ENCODE data around the gene SLC2A9.
"Not testable (repeated sequence)": the region's sequence is repeated elsewhere in the genome, so short reads cannot be mapped to it uniquely, and the experiment has no call there.

Gene SLC2A9

DNA sequence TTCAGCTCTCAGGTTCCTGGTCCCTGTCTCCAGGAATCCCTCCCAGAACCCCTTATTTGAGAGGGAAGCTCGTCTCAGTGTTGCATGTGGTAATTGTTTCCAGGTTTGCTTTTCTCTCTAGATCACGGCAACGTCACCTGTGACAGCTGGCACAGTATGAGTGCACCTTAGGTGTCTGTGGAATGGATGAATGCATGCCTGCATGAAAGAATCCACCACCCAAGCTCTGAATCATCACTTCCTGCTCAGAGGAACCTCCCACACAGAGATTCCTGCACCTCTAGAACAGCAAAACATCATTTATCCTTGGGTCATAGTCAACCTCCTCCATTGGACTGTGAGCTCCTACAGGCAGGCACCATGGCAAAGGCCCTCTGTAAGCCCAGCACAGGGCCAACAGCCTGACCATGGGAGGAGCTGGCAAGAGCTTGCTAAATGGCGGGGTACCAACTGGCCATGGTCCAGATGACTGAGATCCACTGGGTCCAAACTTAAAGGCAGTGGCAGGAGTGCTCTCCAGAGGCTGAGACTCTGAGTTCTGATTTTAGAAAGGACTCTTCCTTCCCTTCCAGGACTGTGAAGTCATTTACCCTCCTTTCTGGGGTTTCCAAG, 116.2 kb downstream of the SLC2A9 start:
- no peaks in the 10 kb centered on the region for H3F3A ChIP-seq (ENCODE audit: low read depth)
- TF ChIP-seq EZH2phosphoT487 (IDR thresholded peaks at IDR 0.05; ENCODE audit: borderline replicate concordance): no peak
- TF ChIP-seq, protein P1, sequence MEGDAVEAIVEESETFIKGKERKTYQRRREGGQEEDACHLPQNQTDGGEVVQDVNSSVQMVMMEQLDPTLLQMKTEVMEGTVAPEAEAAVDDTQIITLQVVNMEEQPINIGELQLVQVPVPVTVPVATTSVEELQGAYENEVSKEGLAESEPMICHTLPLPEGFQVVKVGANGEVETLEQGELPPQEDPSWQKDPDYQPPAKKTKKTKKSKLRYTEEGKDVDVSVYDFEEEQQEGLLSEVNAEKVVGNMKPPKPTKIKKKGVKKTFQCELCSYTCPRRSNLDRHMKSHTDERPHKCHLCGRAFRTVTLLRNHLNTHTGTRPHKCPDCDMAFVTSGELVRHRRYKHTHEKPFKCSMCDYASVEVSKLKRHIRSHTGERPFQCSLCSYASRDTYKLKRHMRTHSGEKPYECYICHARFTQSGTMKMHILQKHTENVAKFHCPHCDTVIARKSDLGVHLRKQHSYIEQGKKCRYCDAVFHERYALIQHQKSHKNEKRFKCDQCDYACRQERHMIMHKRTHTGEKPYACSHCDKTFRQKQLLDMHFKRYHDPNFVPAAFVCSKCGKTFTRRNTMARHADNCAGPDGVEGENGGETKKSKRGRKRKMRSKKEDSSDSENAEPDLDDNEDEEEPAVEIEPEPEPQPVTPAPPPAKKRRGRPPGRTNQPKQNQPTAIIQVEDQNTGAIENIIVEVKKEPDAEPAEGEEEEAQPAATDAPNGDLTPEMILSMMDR (conservative IDR thresholded peaks at IDR 0.05; ENCODE audit: low read length): no peak
- H3K36me3 ChIP-seq (ENCODE audit: insufficient read depth, low read length): no peaks in the 10 kb centered on the region
- H3K27me3 ChIP-seq (ENCODE audit: insufficient read depth, low read length, poor library complexity, severe bottlenecking): no peaks in the 10 kb centered on the region
- no peak overlapping the region for H3K9ac ChIP-seq (ENCODE audit: low read depth, low read length, poor library complexity, severe bottlenecking)
- no peaks in the 10 kb centered on the region for H3K9me2 ChIP-seq (replicated peaks; ENCODE audit: low read depth, low read length)
- no peaks in the 10 kb centered on the region for H3K4me1 ChIP-seq (ENCODE audit: insufficient read depth, low read length, poor library complexity, severe bottlenecking)
- H3K9me3 ChIP-seq (ENCODE audit: insufficient read depth, low read depth, low read length): no peaks in the 10 kb centered on the region
- H3K79me2 ChIP-seq (ENCODE audit: insufficient read depth, low read length): no peaks in the 10 kb centered on the region
- no peaks in the 10 kb centered on the region for H4K20me1 ChIP-seq (ENCODE audit: insufficient read depth, low read length, poor library complexity, severe bottlenecking)
- no peak overlapping the region for H3K4me3 ChIP-seq (ENCODE audit: low read length, poor library complexity, severe bottlenecking)
- H3K4me2 ChIP-seq (ENCODE audit: low read depth, low read length, poor library complexity, severe bottlenecking): no peak overlapping the region
- no peak overlapping the region for H2AFZ ChIP-seq (ENCODE audit: low read length)

DNA sequence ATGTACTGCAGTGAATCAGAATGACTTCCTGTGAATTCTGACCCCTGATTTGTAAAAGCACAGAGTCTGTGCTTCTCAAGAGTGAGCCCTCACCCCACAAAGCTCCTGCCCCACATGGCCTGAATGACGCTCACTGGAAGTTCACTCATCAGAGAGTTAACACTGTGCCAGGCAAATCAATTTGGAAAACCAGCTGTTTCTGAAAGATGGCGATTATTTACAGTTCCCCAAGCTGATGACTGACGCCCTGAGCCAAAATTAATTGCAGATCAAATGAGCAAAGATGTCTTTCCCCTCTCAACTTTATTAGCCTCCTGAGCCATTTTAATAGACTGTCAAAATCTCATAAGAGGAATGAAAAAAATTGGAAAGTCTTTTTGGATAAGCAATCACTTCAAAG, 118.0 kb downstream of the SLC2A9 start:
- Histone ChIP-seq H3K4me2 (ENCODE audit: low read depth, low read length, poor library complexity, severe bottlenecking) (no peak overlapping the region), H2AFZ (ENCODE audit: low read length) (no peak overlapping the region), H3K4me3 (ENCODE audit: low read length, poor library complexity, severe bottlenecking) (no peak overlapping the region), H3K9ac (ENCODE audit: low read depth, low read length, poor library complexity, severe bottlenecking) (no peak overlapping the region), H4K20me1 (ENCODE audit: insufficient read depth, low read length, poor library complexity, severe bottlenecking) (no peaks in the 10 kb centered on the region), H3K9me3 (ENCODE audit: insufficient read depth, low read depth, low read length) (no peaks in the 10 kb centered on the region), H3K27me3 (ENCODE audit: insufficient read depth, low read length, poor library complexity, severe bottlenecking) (no peaks in the 10 kb centered on the region), H3K36me3 (ENCODE audit: insufficient read depth, low read length) (no peaks in the 10 kb centered on the region), H3F3A (ENCODE audit: low read depth) (no peaks in the 10 kb centered on the region), H3K9me2 (replicated peaks; ENCODE audit: low read depth, low read length) (no peaks in the 10 kb centered on the region), H3K79me2 (ENCODE audit: insufficient read depth, low read length) (no peaks in the 10 kb centered on the region), H3K4me1 (ENCODE audit: insufficient read depth, low read length, poor library complexity, severe bottlenecking) (no peaks in the 10 kb centered on the region)
- TF ChIP-seq, protein P1 (conservative IDR thresholded peaks at IDR 0.05; ENCODE audit: low read length): no peak
- no peak for TF ChIP-seq EZH2phosphoT487 (IDR thresholded peaks at IDR 0.05; ENCODE audit: borderline replicate concordance)

DNA sequence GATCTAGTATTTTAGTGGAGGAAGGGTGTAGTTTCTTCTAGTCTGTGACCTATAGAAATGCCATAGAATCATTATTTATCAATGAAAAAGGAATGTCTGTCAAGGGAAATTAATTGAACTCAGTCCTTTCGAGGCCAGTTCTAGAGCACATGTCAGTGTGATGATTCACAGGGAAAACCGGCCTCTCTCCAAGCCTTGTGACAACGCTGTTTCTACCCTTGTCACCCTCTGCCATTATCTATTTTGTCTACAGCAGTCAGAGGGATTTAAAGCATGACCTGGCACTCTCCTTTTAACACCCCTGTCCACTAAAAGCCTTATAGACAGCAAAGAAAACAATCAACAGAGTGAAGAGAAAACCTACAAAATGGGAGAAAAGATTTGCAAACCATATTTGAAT, 120.0 kb downstream of the SLC2A9 start:
- no peaks in the 10 kb centered on the region for H3K4me1 ChIP-seq (ENCODE audit: insufficient read depth, low read length, poor library complexity, severe bottlenecking)
- no peaks in the 10 kb centered on the region for H3F3A ChIP-seq (ENCODE audit: low read depth)
- no peaks in the 10 kb centered on the region for H3K36me3 ChIP-seq (ENCODE audit: insufficient read depth, low read length)
- H3K79me2 ChIP-seq (ENCODE audit: insufficient read depth, low read length): no peaks in the 10 kb centered on the region
- no peaks in the 10 kb centered on the region for H3K9me3 ChIP-seq (ENCODE audit: insufficient read depth, low read depth, low read length)
- no peak overlapping the region for H3K4me3 ChIP-seq (ENCODE audit: low read length, poor library complexity, severe bottlenecking)
- no peaks in the 10 kb centered on the region for H3K27me3 ChIP-seq (ENCODE audit: insufficient read depth, low read length, poor library complexity, severe bottlenecking)
- no peak overlapping the region for H2AFZ ChIP-seq (ENCODE audit: low read length)
- no peak overlapping the region for H3K4me2 ChIP-seq (ENCODE audit: low read depth, low read length, poor library complexity, severe bottlenecking)
- H4K20me1 ChIP-seq (ENCODE audit: insufficient read depth, low read length, poor library complexity, severe bottlenecking): no peaks in the 10 kb centered on the region
- no peaks in the 10 kb centered on the region for H3K9me2 ChIP-seq (replicated peaks; ENCODE audit: low read depth, low read length)
- no peak overlapping the region for H3K9ac ChIP-seq (ENCODE audit: low read depth, low read length, poor library complexity, severe bottlenecking)
- TF ChIP-seq EZH2phosphoT487 (IDR thresholded peaks at IDR 0.05; ENCODE audit: borderline replicate concordance): no peak
- TF ChIP-seq, protein P1 (conservative IDR thresholded peaks at IDR 0.05; ENCODE audit: low read length): no peak

DNA sequence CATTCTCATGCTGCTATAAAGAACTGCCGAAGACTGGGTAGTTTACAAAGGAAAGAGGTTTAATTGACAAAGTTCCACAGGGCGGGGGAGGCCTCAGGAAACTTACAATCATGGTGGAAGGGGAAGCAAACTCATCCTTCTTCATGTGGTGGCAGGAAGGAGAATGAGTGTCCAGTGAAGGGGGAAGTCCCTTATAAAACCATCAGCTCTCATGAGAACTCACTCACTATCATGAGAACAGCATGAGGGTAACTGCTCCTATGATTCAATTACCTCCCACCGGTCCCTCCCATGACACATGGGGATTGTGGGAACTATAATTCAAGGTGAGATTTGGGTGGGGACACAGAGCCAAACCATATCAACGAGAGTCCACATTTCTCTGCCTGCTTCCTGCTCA, 120.7 kb downstream of the SLC2A9 start:
- not testable (repeated sequence) for H3F3A ChIP-seq (ENCODE audit: low read depth); H3K36me3 ChIP-seq (ENCODE audit: insufficient read depth, low read length); H3K9me2 ChIP-seq (replicated peaks; ENCODE audit: low read depth, low read length); H2AFZ ChIP-seq (ENCODE audit: low read length); H3K4me1 ChIP-seq (ENCODE audit: insufficient read depth, low read length, poor library complexity, severe bottlenecking); H3K9ac ChIP-seq (ENCODE audit: low read depth, low read length, poor library complexity, severe bottlenecking); H4K20me1 ChIP-seq (ENCODE audit: insufficient read depth, low read length, poor library complexity, severe bottlenecking); H3K4me3 ChIP-seq (ENCODE audit: low read length, poor library complexity, severe bottlenecking); H3K9me3 ChIP-seq (ENCODE audit: insufficient read depth, low read depth, low read length); H3K79me2 ChIP-seq (ENCODE audit: insufficient read depth, low read length); H3K4me2 ChIP-seq (ENCODE audit: low read depth, low read length, poor library complexity, severe bottlenecking); H3K27me3 ChIP-seq (ENCODE audit: insufficient read depth, low read length, poor library complexity, severe bottlenecking)

All from Loucy (cell line).